Measurements from ENCODE around the gene CAMTA1.

CAMTA1 gene

DNA sequence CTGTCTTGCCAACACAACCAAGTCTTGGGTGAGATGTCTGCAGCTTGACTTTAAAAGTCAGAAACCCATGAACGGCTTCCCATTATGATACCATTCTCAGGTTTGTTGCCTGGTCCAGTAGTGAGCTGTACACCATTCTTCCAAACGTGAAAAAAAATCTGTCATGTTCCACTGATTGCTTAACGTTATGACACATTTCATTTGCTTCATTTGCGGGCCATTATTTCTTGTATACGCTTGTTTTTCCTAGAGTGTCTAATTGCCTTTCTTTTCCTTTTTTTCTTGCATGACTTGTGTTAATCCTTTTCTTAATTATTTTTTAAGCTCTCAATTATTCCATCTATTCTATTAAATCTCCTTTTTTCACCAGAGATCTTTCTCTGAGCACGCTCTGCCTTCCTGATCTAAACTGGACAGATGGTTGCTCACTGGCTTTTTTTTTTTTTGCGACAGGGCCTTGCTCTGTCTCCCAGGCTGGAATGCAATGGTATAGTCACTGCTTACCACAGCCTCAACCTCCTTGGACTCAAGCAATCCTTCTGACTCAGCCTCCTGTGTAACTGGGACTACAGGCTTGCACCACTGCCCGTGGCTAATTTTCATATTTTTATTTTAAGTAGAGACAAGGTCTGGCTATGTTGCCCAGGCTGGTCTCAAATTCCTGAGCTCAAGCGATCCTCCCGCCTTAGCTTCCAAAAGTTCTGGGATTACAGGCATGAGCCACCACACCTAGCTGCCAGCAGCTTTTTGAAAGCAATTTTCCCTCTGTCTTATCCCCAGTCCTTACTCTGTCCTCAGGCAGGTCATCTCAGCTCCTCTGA lies 31.7 kb upstream of the CAMTA1 start:
- no peak overlapping the region for H3K4me3 ChIP-seq (ENCODE audit: low read length)
- TF ChIP-seq, protein P1, sequence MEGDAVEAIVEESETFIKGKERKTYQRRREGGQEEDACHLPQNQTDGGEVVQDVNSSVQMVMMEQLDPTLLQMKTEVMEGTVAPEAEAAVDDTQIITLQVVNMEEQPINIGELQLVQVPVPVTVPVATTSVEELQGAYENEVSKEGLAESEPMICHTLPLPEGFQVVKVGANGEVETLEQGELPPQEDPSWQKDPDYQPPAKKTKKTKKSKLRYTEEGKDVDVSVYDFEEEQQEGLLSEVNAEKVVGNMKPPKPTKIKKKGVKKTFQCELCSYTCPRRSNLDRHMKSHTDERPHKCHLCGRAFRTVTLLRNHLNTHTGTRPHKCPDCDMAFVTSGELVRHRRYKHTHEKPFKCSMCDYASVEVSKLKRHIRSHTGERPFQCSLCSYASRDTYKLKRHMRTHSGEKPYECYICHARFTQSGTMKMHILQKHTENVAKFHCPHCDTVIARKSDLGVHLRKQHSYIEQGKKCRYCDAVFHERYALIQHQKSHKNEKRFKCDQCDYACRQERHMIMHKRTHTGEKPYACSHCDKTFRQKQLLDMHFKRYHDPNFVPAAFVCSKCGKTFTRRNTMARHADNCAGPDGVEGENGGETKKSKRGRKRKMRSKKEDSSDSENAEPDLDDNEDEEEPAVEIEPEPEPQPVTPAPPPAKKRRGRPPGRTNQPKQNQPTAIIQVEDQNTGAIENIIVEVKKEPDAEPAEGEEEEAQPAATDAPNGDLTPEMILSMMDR (conservative IDR thresholded peaks at IDR 0.05; ENCODE audit: low read length) = no peak
- peak; percentile 17 for DNase-seq (ENCODE audit: low read depth)

DNA sequence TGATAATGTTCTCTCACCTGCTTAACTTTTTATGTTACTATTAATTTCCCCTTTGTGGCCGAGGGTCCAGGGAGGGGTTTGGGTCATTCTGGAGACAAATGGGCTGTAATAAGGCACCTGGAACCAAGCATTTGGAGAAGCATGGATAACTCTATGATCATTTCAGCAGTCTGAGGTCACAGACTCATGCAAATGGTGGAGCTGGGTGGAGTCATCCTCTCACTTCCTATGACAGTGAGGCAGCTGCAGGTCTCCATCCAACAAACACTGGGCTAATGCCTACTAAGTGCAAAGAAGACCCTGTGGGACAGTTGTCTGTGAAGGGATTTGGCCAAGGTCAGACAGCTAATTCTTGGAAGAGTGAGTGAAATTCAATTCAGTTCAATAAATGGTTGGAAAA lies 28.8 kb upstream of the CAMTA1 start:
- no peak for DNase-seq (ENCODE audit: low read depth)
- no peak overlapping the region for H3K4me3 ChIP-seq (ENCODE audit: low read length)
- TF ChIP-seq, protein P1 (conservative IDR thresholded peaks at IDR 0.05; ENCODE audit: low read length) = no peak

DNA sequence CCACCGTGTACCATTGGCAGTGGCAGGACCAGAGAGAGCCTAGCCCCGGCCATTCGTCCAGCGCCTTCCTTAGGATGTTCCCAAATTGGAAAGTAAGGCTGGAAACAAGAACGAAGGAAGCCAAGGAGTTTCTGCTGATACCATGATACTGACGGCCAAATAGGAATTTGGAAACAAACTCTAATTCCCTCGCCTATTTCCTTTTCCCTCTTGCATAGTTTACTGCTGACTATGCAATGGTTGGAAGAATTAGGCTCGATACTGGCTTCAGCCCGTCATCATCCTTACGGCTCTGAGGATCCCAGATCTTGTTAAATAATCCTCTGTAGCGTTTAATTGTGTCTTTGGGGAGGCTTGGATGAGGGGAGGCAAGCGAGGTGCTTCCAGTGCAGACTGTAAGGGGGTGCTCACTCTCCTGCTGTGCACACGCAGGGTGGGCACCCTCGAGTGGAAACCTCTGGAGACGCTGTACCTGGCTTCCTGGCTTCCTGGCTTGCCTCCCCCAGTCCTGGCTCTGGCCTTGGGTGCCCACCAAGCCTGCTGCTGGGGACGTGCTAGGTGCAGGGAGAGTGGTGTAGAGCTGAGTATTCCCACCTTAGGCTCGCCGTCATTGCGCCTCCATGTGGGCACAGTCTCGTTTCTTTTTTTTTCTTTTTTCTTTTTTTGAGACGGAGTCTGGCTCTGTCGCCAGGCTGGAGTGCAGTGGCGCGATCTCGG lies 27.4 kb upstream of the CAMTA1 start:
- DNase-seq (ENCODE audit: low read depth) = peak; percentile 34
- TF ChIP-seq, protein P1 (conservative IDR thresholded peaks at IDR 0.05; ENCODE audit: low read length) = no peak
- H3K4me3 ChIP-seq (ENCODE audit: low read length) = no peak overlapping the region

DNA sequence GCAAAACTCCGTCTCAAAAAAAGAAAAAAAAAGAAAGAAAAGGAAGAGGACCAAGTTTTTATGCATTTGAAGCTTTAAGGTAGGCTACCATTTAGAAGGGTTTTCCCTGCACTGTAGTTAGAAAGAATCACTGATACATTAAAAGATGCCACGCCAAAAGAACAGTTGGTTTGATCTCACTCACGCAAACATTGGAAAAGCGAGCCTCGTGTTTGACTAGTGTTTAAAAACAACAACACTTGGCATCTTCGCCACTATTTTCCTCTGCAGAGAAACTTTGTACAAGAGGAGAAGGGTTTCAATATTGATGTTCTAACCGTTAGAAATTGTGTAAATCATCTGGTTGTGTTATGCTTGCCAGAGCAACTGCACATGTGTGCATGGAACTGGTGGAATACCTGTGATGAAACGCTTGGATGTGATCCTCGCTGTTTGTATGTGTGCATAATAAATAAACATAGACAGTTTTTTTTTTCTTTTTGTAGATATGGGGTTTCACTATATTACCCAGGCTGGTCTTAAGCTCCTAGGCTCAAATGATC lies 24.0 kb upstream of the CAMTA1 start:
- no peak for DNase-seq (ENCODE audit: low read depth)
- TF ChIP-seq, protein P1 (conservative IDR thresholded peaks at IDR 0.05; ENCODE audit: low read length) = no peak

DNA sequence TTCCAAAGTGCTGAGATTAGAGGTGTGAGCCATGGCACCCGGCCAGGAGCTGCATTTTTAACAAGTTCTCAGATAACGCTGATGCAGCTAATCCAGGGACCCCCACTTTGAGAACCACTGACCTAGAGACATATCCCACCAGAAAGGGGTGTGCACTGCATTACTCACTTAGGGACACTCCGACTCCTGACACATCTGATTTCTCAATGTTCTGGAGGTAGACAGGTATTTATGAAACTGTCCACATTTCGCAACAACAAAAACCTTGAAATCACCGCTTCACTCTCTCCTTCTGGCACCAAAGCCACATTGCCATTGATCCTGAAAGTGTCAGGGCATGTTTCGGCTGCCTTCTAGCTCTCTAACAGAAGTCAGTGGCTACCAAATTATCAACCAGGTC lies 23.2 kb upstream of the CAMTA1 start:
- TF ChIP-seq, protein P1 (conservative IDR thresholded peaks at IDR 0.05; ENCODE audit: low read length) = no peak
- H3K4me3 ChIP-seq (ENCODE audit: low read length) = no peak overlapping the region
- no peak for DNase-seq (ENCODE audit: low read depth)

More for the DNA sequence above, 24.0 kb upstream of the CAMTA1 start:
- no peak overlapping the region for H3K4me3 ChIP-seq (ENCODE audit: low read length)

DNA sequence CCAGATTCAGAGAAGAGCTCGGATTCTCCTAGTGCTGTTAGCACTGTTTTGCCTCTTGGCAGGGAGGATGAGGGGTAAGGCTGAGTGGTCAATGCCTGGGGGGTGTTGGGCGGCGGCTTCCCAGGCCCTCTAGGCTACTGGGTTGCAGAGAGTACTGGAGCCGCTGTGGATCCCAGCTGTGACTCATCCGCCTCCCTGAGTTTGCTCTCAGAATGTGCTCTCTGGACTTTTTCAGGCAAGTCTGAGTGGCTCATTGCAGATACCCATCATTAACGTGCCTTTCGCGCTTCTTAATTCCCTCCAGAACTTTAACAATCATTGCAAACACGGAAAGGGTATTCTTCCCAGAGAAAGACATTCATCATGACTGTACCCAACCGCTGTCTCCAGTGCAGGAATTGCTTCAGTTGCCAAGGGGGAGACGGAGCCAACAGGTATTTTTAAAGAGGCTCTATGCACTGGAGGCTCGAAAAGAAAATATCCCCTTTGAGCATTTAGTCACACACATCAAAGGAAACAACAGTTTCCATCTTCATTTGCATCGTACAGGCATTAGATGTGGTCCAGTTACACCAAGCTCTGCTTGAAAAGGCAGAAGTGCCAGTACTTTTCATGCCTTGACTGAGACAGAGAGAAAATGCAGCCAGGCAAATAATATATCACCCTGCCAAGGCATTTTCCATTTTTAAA lies 14.4 kb upstream of the CAMTA1 start:
- TF ChIP-seq, protein P1 (conservative IDR thresholded peaks at IDR 0.05; ENCODE audit: low read length) = 0 out of 2 replicates have a peak, but pooled peaks have one; percentile 6
- DNase-seq (ENCODE audit: low read depth) = peak; percentile 50
- H3K4me3 ChIP-seq (ENCODE audit: low read length) = no peak overlapping the region; the same call in 1 of the 2 replicates
